ENCODE results near the gene OSBPL5. TPM values are rescaled to one million over a fixed set of nuclear protein-coding genes. Genes with fewer than 3 reads are reported as not detected.

OSBPL5 gene
- total and polyA plus RNA-seq, 5 donors, result 10.3 to 19.1 (median 15.2) TPM

GRCh38 chr11:3167143-3168119 lies 2.3 kb upstream of the OSBPL5 start:
- 75% methylated on average over 20 of the region's 20 CpGs for WGBS
- Histone ChIP-seq H3K27me3 (ENCODE audit: control insufficient read depth, insufficient read depth) (no peaks in the 10 kb centered on the region), H3K27ac (ENCODE audit: low read length) (no peak overlapping the region), H3K4me1 (ENCODE audit: control insufficient read depth, insufficient read depth, low read length) (peaks cover 7% of the 10 kb centered on the region), H3K4me3 (ENCODE audit: low read length) (no peak overlapping the region), H3K9me3 (ENCODE audit: control insufficient read depth, low read length) (no peaks in the 10 kb centered on the region)
- ATAC-seq (no peak), DNase-seq (peak in 2 of 3 donors; percentile 5 to 25)
- intact Hi-C loops (cut with DNase I), result no loop called here

GRCh38 chr11:3166268-3167142 lies 1.4 kb upstream of the OSBPL5 start:
- peak in 2 of 3 donors; percentile 19 to 46 for DNase-seq
- intact Hi-C loops (cut with DNase I), result no loop called here
- peaks cover 7% of the 10 kb centered on the region for H3K4me1 ChIP-seq (ENCODE audit: control insufficient read depth, insufficient read depth, low read length)

GRCh38 chr11:3165916-3166267 lies 782 bp upstream of the OSBPL5 start:
- 82% methylated on average over 5 of the region's 5 CpGs for WGBS
- H3K27me3 ChIP-seq (ENCODE audit: control insufficient read depth, insufficient read depth), result no peaks in the 10 kb centered on the region
- ATAC-seq (no peak), DNase-seq (peak in 2 of 3 donors; percentile 8 to 44)
- H3K4me3 ChIP-seq (ENCODE audit: low read length), result no peak overlapping the region
- intact Hi-C loops (cut with DNase I), result no loop called here
- H3K4me1 ChIP-seq (ENCODE audit: control insufficient read depth, insufficient read depth, low read length), result peaks cover 9% of the 10 kb centered on the region
- no peaks in the 10 kb centered on the region for H3K9me3 ChIP-seq (ENCODE audit: control insufficient read depth, low read length)
- no peak overlapping the region for H3K27ac ChIP-seq (ENCODE audit: low read length)

More at GRCh38 chr11:3166268-3167142, 1.4 kb upstream of the OSBPL5 start:
- Histone ChIP-seq H3K27me3 (ENCODE audit: control insufficient read depth, insufficient read depth) (no peaks in the 10 kb centered on the region), H3K27ac (ENCODE audit: low read length) (no peak overlapping the region), H3K9me3 (ENCODE audit: control insufficient read depth, low read length) (no peaks in the 10 kb centered on the region), H3K4me3 (ENCODE audit: low read length) (no peak overlapping the region)
- WGBS, result 90% methylated on average over 25 of the region's 25 CpGs
- ATAC-seq, result no peak

- no peaks in the 10 kb centered on the region for H3K27me3 ChIP-seq (ENCODE audit: control insufficient read depth, insufficient read depth)
- WGBS, result under 1% methylated on average over 46 of the region's 46 CpGs
- H3K4me1 ChIP-seq (ENCODE audit: control insufficient read depth, insufficient read depth, low read length), result peaks cover 11% of the 10 kb centered on the region
- DNase-seq (peak in 2 of 3 donors; percentile 34 to 76), ATAC-seq (peak; percentile 1 to 10)
- intact Hi-C loops (cut with DNase I), result no loop called here
- H3K9me3 ChIP-seq (ENCODE audit: control insufficient read depth, low read length), result no peaks in the 10 kb centered on the region
- peak overlapping the region; percentile 16 for H3K27ac ChIP-seq (ENCODE audit: low read length)
- H3K4me3 ChIP-seq (ENCODE audit: low read length), result peak overlapping the region; percentile 94
Measured at GRCh38 chr11:3164552-3165151, 458 bp downstream of the OSBPL5 start.

- intact Hi-C loops (cut with DNase I), result no loop called here
- Histone ChIP-seq H3K27ac (ENCODE audit: low read length) (peak overlapping the region; percentile 18), H3K9me3 (ENCODE audit: control insufficient read depth, low read length) (no peaks in the 10 kb centered on the region), H3K27me3 (ENCODE audit: control insufficient read depth, insufficient read depth) (no peaks in the 10 kb centered on the region), H3K4me1 (ENCODE audit: control insufficient read depth, insufficient read depth, low read length) (peaks cover 16% of the 10 kb centered on the region), H3K4me3 (ENCODE audit: low read length) (peak overlapping the region; percentile 94)
- 15% methylated on average over 13 of the region's 13 CpGs for WGBS
- DNase-seq, result peak in 2 of 3 donors; percentile 21 to 72
- no peak for ATAC-seq
Measured at GRCh38 chr11:3164138-3164551, 965 bp downstream of the OSBPL5 start.

- Histone ChIP-seq H3K4me1 (ENCODE audit: control insufficient read depth, insufficient read depth, low read length) (peaks cover 16% of the 10 kb centered on the region), H3K4me3 (ENCODE audit: low read length) (peak overlapping the region; percentile 94), H3K9me3 (ENCODE audit: control insufficient read depth, low read length) (no peaks in the 10 kb centered on the region), H3K27ac (ENCODE audit: low read length) (no peak overlapping the region), H3K27me3 (ENCODE audit: control insufficient read depth, insufficient read depth) (no peaks in the 10 kb centered on the region)
- ATAC-seq (no peak), DNase-seq (peak in 2 of 3 donors; percentile 11 to 46)
- WGBS, result 51% methylated on average over 15 of the region's 15 CpGs
- intact Hi-C loops (cut with DNase I), result no loop called here
Measured at GRCh38 chr11:3163241-3163981, 1.7 kb downstream of the OSBPL5 start.

GRCh38 chr11:3162410-3163240 lies 2.5 kb downstream of the OSBPL5 start:
- ATAC-seq, result no peak
- Histone ChIP-seq H3K4me3 (ENCODE audit: low read length) (no peak overlapping the region), H3K27ac (ENCODE audit: low read length) (no peak overlapping the region), H3K27me3 (ENCODE audit: control insufficient read depth, insufficient read depth) (no peaks in the 10 kb centered on the region), H3K9me3 (ENCODE audit: control insufficient read depth, low read length) (no peaks in the 10 kb centered on the region), H3K4me1 (ENCODE audit: control insufficient read depth, insufficient read depth, low read length) (peaks cover 16% of the 10 kb centered on the region)
- intact Hi-C loops (cut with DNase I), result no loop called here
- 63% methylated on average over 21 of the region's 21 CpGs for WGBS
- DNase-seq, result peak in 2 of 3 donors; percentile 12 to 30

- no peaks in the 10 kb centered on the region for H3K9me3 ChIP-seq (ENCODE audit: control insufficient read depth, low read length)
- WGBS, result 76% methylated on average over 7 of the region's 7 CpGs
- peak in 2 of 3 donors; percentile 19 to 42 for DNase-seq
- intact Hi-C loops (cut with DNase I), result no loop called here
- no peaks in the 10 kb centered on the region for H3K27me3 ChIP-seq (ENCODE audit: control insufficient read depth, insufficient read depth)
- no peak overlapping the region for H3K27ac ChIP-seq (ENCODE audit: low read length)
- no peak overlapping the region for H3K4me3 ChIP-seq (ENCODE audit: low read length)
- H3K4me1 ChIP-seq (ENCODE audit: control insufficient read depth, insufficient read depth, low read length), result peaks cover 16% of the 10 kb centered on the region
- ATAC-seq, result no peak
Measured at GRCh38 chr11:3161720-3162409, 3.2 kb downstream of the OSBPL5 start.

- DNase-seq, result peak in 2 of 3 donors; percentile 36 to 44
- Histone ChIP-seq H3K27me3 (ENCODE audit: control insufficient read depth, insufficient read depth) (no peaks in the 10 kb centered on the region), H3K27ac (ENCODE audit: low read length) (no peak overlapping the region), H3K4me3 (ENCODE audit: low read length) (no peak overlapping the region), H3K9me3 (ENCODE audit: control insufficient read depth, low read length) (no peaks in the 10 kb centered on the region), H3K4me1 (ENCODE audit: control insufficient read depth, insufficient read depth, low read length) (peaks cover 16% of the 10 kb centered on the region)
- ATAC-seq, result peak in 1 of 2 donors; percentile 29
- intact Hi-C loops (cut with DNase I), result no loop called here
- WGBS, result 75% methylated on average over 14 of the region's 14 CpGs
Measured at GRCh38 chr11:3161309-3161708, 3.8 kb downstream of the OSBPL5 start.

All from right cardiac atrium (tissue), 5 donors.